SK-N-SH (cell line): ENCODE measurements around the gene ADCY1. TPM values are rescaled to one million over a fixed set of nuclear protein-coding genes. Genes with fewer than 3 reads are reported as not detected.

Source experiments
- CTCF ChIA-PET: fragments of 300-600, 350-600 bp; formaldehyde crosslinking; extraction: SDS; loops from one replicate; lab custom pipeline; 2021; lab: Yijun Ruan, JAX
- POLR2A ChIA-PET: fragments of 350-600 bp; sonication (Branson Sonifier 250); formaldehyde crosslinking; extraction: SDS; loops from one replicate; lab custom pipeline; 2020; ENCODE audit warnings: antibody characterized with exemption, inconsistent platforms; lab: Yijun Ruan, JAX
- DNase-seq: peaks from one replicate; pipeline ENCODE4 v3.0.0; 2012
- H2AFZ ChIP-seq: fragments of 200-600 bp; sonication (generic); 2 replicates; pipeline ENCODE4 v1.8.1; 2016; ENCODE audit warnings: antibody characterized with exemption, mild to moderate bottlenecking, low read depth
- H3F3A ChIP-seq: fragments of 200-600 bp; sonication (generic); replicated peaks from 2 replicates; pipeline ENCODE3; 2016; ENCODE audit warnings: antibody characterized with exemption, mild to moderate bottlenecking; ENCODE audit not compliant: insufficient read depth
- H3K27ac ChIP-seq, 2 experiments: fragments of 200-500 bp in 1 of 2; fragments of 200-600 bp in 1 of 2; sonication (Bioruptor generic) in 1 of 2; sonication (generic), shearing (Covaris generic) in 1 of 2; 2 replicates each; pipeline versions ENCODE4 v1.5.1 to v1.6.1; 2014 to 2016; ENCODE audit warnings: low read depth in 2 of 2, inconsistent platforms in 1 of 2, low read length in 1 of 2, mild to moderate bottlenecking in 1 of 2, mixed read lengths in 1 of 2
- H3K27me3 ChIP-seq: fragments of 200-600 bp; sonication (generic), shearing (Covaris generic); 2 replicates; pipeline ENCODE4 v1.6.1; 2016; ENCODE audit warnings: mixed run types; ENCODE audit not compliant: insufficient read depth
- H3K36me3 ChIP-seq, 2 experiments: fragments of 200-500 bp in 1 of 2; fragments of 200-600 bp in 1 of 2; sonication (Bioruptor generic) in 1 of 2; sonication (generic) in 1 of 2; replicated peaks in 1 of 2; 2 replicates each; pipeline versions ENCODE3 to v1.5.1; 2014 to 2016; ENCODE audit warnings: low read length in 1 of 2, mild to moderate bottlenecking in 1 of 2; ENCODE audit not compliant: insufficient read depth in 2 of 2, control insufficient read depth in 1 of 2
- H3K4me1 ChIP-seq, 2 experiments: fragments of 200-500 bp in 1 of 2; fragments of 200-600 bp in 1 of 2; sonication (Bioruptor generic) in 1 of 2; sonication (generic), shearing (Covaris generic) in 1 of 2; 2 replicates each; pipeline versions ENCODE4 v1.5.1 to v1.6.1; 2014 to 2016; ENCODE audit warnings: low read depth in 1 of 2, low read length in 1 of 2, mixed run types in 1 of 2; ENCODE audit not compliant: insufficient read depth in 2 of 2, control insufficient read depth in 1 of 2
- H3K4me2 ChIP-seq: fragments of 200-600 bp; sonication (generic), shearing (Covaris generic); 2 replicates; pipeline ENCODE4 v1.6.1; 2017; ENCODE audit warnings: mixed run types
- H3K4me3 ChIP-seq, 2 experiments: fragments of 200-500 bp in 1 of 2; fragments of 200-600 bp in 1 of 2; sonication (Bioruptor generic) in 1 of 2; sonication (generic), shearing (Covaris generic) in 1 of 2; 2 replicates each; pipeline versions ENCODE4 v1.5.1 to v1.8.1; 2014 to 2016; ENCODE audit warnings: low read depth in 2 of 2, inconsistent platforms in 1 of 2, low read length in 1 of 2, mild to moderate bottlenecking in 1 of 2, mixed read lengths in 1 of 2, moderate library complexity in 1 of 2
- H3K79me2 ChIP-seq: fragments of 200-600 bp; sonication (generic); 2 replicates; pipeline ENCODE4 v1.8.1; 2017; ENCODE audit warnings: mild to moderate bottlenecking; ENCODE audit not compliant: insufficient read depth
- H3K9ac ChIP-seq: fragments of 200-600 bp; sonication (generic); 2 replicates; pipeline ENCODE4 v1.6.1; 2017; ENCODE audit warnings: mixed run types
- H3K9me2 ChIP-seq: fragments of 200-600 bp; sonication (generic); 2 replicates; pipeline ENCODE4 v1.6.1; 2017; ENCODE audit warnings: mixed run types
- H3K9me3 ChIP-seq: fragments of 200-600 bp; sonication (generic); 2 replicates; pipeline ENCODE4 v1.6.1; 2017; ENCODE audit warnings: mixed run types, mild to moderate bottlenecking, moderate library complexity
- H4K20me1 ChIP-seq: fragments of 200-600 bp; sonication (generic); 2 replicates; pipeline ENCODE4 v1.6.1; 2017; ENCODE audit warnings: mild to moderate bottlenecking, mixed run types; ENCODE audit not compliant: insufficient read depth
- MXI1 ChIP-seq: IDR thresholded peaks from 2 replicates; pipeline ENCODE4 v1.6.1; 2012; ENCODE audit warnings: mild to moderate bottlenecking, low read depth, low read length, improper control_type of control experiment
- NFIC ChIP-seq: IDR thresholded peaks from 2 replicates; pipeline ENCODE4 v1.4.0; 2012; ENCODE audit warnings: borderline replicate concordance
- POLR2AphosphoS5 ChIP-seq: IDR thresholded peaks from 2 replicates; pipeline ENCODE4 v1.6.1; 2012; ENCODE audit warnings: low read depth, low read length
- RFX5 ChIP-seq: IDR thresholded peaks from 2 replicates; pipeline ENCODE4 v1.6.1; 2012; ENCODE audit warnings: mild to moderate bottlenecking, improper control_type of control experiment, low read length
- RXRA ChIP-seq: IDR thresholded peaks from 2 replicates; pipeline ENCODE4 v1.4.0; 2012; ENCODE audit warnings: low read depth, mild to moderate bottlenecking, borderline replicate concordance
- YY1 ChIP-seq: IDR thresholded peaks from 2 replicates; pipeline ENCODE4 v1.4.0; 2012; ENCODE audit warnings: low read depth, mild to moderate bottlenecking
- WGBS: methylation state at CpG from one replicate; pipeline ENCODE4 v1.1.6; 2017; ENCODE audit warnings: low lambda C conversion rate; 5-methylcytosine and 5-hydroxymethylcytosine counted together
- polyA plus RNA-seq, 3 experiments: library from polyadenylated mRNA; depleted of rRNA; stranded (reverse); fragments of >200 nt; gene quantifications; 2 replicates each; pipeline ENCODE4 v1.2.3, GENCODE V29; 2012
- TF ChIP-seq, protein P1 (sequence below): IDR thresholded peaks from 2 replicates; pipeline ENCODE4 v1.6.1; 2012; ENCODE audit warnings: mild to moderate bottlenecking, low read depth, low read length, moderate library complexity
- TF ChIP-seq, protein P2 (sequence below): fragments of 150-350 bp; IDR thresholded peaks from 2 replicates; pipeline ENCODE4 v1.6.1; 2016; ENCODE audit warnings: mild to moderate bottlenecking, low read depth, low read length
- TF ChIP-seq, protein P3 (sequence below): IDR thresholded peaks from 2 replicates; pipeline ENCODE4 v1.4.0; 2012; ENCODE audit warnings: low read depth, borderline replicate concordance
- TF ChIP-seq, protein P4 (sequence below): IDR thresholded peaks from 2 replicates; pipeline ENCODE4 v1.4.0; 2012; ENCODE audit warnings: low read depth, borderline replicate concordance
- TF ChIP-seq, protein P5 (sequence below): IDR thresholded peaks from 2 replicates; pipeline ENCODE4 v1.4.0; 2012; ENCODE audit warnings: low read depth

The ADCY1 gene
- polyA plus RNA-seq, 1 of the 3 experiments (the other 2 are of a cell fraction), result 0.16 TPM

DNA sequence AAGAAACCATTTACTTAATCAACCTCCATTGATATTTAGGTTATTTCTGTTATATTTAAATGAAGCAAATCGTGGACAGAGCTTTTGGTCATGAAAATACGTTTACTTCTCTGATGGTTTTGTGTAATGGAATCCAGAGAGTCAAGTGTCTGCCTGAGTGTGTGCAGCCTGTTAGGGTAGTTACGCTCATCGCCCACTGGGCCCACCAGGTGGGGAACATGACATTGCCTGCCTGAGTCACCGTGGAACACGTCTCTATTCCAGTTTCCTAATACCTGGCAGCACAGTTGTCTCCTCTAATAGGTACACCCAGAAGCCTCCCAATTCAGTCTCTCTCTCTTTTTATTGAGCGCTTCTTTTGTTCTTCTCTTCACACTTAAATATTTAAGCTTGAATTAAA lies 91.0 kb downstream of the ADCY1 start (continued):
- no peak for TF ChIP-seq RFX5
- TF ChIP-seq, protein P1, sequence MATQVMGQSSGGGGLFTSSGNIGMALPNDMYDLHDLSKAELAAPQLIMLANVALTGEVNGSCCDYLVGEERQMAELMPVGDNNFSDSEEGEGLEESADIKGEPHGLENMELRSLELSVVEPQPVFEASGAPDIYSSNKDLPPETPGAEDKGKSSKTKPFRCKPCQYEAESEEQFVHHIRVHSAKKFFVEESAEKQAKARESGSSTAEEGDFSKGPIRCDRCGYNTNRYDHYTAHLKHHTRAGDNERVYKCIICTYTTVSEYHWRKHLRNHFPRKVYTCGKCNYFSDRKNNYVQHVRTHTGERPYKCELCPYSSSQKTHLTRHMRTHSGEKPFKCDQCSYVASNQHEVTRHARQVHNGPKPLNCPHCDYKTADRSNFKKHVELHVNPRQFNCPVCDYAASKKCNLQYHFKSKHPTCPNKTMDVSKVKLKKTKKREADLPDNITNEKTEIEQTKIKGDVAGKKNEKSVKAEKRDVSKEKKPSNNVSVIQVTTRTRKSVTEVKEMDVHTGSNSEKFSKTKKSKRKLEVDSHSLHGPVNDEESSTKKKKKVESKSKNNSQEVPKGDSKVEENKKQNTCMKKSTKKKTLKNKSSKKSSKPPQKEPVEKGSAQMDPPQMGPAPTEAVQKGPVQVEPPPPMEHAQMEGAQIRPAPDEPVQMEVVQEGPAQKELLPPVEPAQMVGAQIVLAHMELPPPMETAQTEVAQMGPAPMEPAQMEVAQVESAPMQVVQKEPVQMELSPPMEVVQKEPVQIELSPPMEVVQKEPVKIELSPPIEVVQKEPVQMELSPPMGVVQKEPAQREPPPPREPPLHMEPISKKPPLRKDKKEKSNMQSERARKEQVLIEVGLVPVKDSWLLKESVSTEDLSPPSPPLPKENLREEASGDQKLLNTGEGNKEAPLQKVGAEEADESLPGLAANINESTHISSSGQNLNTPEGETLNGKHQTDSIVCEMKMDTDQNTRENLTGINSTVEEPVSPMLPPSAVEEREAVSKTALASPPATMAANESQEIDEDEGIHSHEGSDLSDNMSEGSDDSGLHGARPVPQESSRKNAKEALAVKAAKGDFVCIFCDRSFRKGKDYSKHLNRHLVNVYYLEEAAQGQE, result no peak
- no peak for TF ChIP-seq NFIC
- TF ChIP-seq, protein P2, sequence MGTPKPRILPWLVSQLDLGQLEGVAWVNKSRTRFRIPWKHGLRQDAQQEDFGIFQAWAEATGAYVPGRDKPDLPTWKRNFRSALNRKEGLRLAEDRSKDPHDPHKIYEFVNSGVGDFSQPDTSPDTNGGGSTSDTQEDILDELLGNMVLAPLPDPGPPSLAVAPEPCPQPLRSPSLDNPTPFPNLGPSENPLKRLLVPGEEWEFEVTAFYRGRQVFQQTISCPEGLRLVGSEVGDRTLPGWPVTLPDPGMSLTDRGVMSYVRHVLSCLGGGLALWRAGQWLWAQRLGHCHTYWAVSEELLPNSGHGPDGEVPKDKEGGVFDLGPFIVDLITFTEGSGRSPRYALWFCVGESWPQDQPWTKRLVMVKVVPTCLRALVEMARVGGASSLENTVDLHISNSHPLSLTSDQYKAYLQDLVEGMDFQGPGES, result no peak
- no peak for TF ChIP-seq YY1
- no peak for TF ChIP-seq RXRA
- TF ChIP-seq, all 33 proteins: peak for 0

DNA sequence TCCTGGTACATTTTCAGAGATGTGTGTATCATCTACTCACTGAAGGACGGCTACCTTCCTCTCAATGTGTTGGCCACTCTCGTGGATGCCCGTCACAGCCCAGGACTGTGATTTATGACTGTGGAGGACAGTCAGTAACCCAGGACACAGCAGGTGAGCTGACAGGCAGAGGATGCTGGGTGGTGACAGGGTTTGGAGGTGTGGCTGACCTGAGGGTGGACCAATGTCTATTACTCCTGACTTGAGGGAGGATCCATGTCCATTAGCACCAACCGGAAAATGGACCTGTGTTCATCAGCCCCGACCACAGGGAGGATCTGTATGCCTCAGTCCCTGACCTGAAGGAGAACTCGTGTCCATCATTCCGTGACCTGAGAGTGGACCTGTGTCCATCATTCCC lies 96.1 kb downstream of the ADCY1 start:
- no peak overlapping the region for H3K27ac ChIP-seq
- no peaks in the 10 kb centered on the region for H3F3A ChIP-seq
- no peak overlapping the region for H3K4me2 ChIP-seq
- no peak for DNase-seq
- TF ChIP-seq, protein P3, sequence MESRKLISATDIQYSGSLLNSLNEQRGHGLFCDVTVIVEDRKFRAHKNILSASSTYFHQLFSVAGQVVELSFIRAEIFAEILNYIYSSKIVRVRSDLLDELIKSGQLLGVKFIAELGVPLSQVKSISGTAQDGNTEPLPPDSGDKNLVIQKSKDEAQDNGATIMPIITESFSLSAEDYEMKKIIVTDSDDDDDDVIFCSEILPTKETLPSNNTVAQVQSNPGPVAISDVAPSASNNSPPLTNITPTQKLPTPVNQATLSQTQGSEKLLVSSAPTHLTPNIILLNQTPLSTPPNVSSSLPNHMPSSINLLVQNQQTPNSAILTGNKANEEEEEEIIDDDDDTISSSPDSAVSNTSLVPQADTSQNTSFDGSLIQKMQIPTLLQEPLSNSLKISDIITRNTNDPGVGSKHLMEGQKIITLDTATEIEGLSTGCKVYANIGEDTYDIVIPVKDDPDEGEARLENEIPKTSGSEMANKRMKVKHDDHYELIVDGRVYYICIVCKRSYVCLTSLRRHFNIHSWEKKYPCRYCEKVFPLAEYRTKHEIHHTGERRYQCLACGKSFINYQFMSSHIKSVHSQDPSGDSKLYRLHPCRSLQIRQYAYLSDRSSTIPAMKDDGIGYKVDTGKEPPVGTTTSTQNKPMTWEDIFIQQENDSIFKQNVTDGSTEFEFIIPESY, result no peak
- TF ChIP-seq MXI1, result no peak
- TF ChIP-seq NFIC, result no peak
- TF ChIP-seq POLR2AphosphoS5, result no peak
- TF ChIP-seq, protein P4, sequence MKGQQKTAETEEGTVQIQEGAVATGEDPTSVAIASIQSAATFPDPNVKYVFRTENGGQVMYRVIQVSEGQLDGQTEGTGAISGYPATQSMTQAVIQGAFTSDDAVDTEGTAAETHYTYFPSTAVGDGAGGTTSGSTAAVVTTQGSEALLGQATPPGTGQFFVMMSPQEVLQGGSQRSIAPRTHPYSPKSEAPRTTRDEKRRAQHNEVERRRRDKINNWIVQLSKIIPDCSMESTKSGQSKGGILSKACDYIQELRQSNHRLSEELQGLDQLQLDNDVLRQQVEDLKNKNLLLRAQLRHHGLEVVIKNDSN, result no peak
- TF ChIP-seq, protein P5, sequence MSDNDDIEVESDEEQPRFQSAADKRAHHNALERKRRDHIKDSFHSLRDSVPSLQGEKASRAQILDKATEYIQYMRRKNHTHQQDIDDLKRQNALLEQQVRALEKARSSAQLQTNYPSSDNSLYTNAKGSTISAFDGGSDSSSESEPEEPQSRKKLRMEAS, result no peak
- H3K9me2 ChIP-seq, result no peaks in the 10 kb centered on the region
- H3K9ac ChIP-seq, result no peak overlapping the region
- no peaks in the 10 kb centered on the region for H3K9me3 ChIP-seq
- H3K4me3 ChIP-seq, result no peak overlapping the region
- 50% methylated on average over 7 of the region's 7 CpGs for WGBS
- no peaks in the 10 kb centered on the region for H4K20me1 ChIP-seq
- no peaks in the 10 kb centered on the region for H3K79me2 ChIP-seq
- no peaks in the 10 kb centered on the region for H3K27me3 ChIP-seq
- ChIA-PET POLR2A (no interaction called here), CTCF (interaction anchor here (1.0 to 1.9 kb wide), 3 partner anchors 8 to 184 kb away, joined by 3 to 5 read pairs (median 3); no protein-coding TSS in a partner anchor)
- H3K4me1 ChIP-seq, result no peaks in the 10 kb centered on the region; a peak in 1 of 4 replicates
- no peak overlapping the region for H2AFZ ChIP-seq
- peaks cover 0 to 3% of the 10 kb centered on the region in 2 experiments for H3K36me3 ChIP-seq
